H1 (cell line): Measurements from ENCODE around the gene KRT8. TPM values are rescaled to one million over a fixed set of nuclear protein-coding genes. Genes with fewer than 3 reads are reported as not detected.

ENCODE experiments used
- CTCF ChIA-PET: fragments of 300-600 bp; sonication (Branson Sonifier 250); formaldehyde crosslinking; loops from one replicate; lab custom pipeline; 2021; ENCODE audit not compliant: partially characterized antibody; lab: Charles Lee
- POLR2A ChIA-PET: fragments of 300-600 bp; sonication (Branson Sonifier 250); formaldehyde crosslinking; loops from one replicate; lab custom pipeline; 2021; ENCODE audit warnings: inconsistent platforms; ENCODE audit not compliant: partially characterized antibody; lab: Charles Lee
- DNase-seq, 2 experiments: peaks; one replicate each; pipeline versions ENCODE4 v3.0.0 to v3.0.0-alpha.2; 2010 to 2022; ENCODE audit warnings: low spot score in 2 of 2, low read depth in 1 of 2, mixed read lengths in 1 of 2
- FAIRE-seq: peaks from 2 replicates; lab custom pipeline; 2011; peaks lifted over from hg19 to GRCh38; lab: Jason Lieb, UNC
- H2AFZ ChIP-seq: 2 replicates; pipeline ENCODE4 v1.8.1; 2012; ENCODE audit warnings: low read length, inconsistent platforms
- H2AK5ac ChIP-seq: 2 replicates; pipeline ENCODE4 v1.6.1; 2013; ENCODE audit warnings: low read depth, low read length
- H2BK120ac ChIP-seq: replicated peaks from 2 replicates; pipeline ENCODE3; 2013; ENCODE audit warnings: low read depth, low read length, inconsistent platforms
- H2BK12ac ChIP-seq: 2 replicates; pipeline ENCODE4 v1.6.1; 2013; ENCODE audit warnings: low read depth, low read length
- H2BK15ac ChIP-seq: 2 replicates; pipeline ENCODE4 v1.6.1; 2013; ENCODE audit warnings: low read length
- H2BK20ac ChIP-seq: 2 replicates; pipeline ENCODE4 v1.6.1; 2013; ENCODE audit warnings: low read length
- H2BK5ac ChIP-seq: 2 replicates; pipeline ENCODE4 v1.6.1; 2013; ENCODE audit warnings: low read depth, low read length
- H3K14ac ChIP-seq: 2 replicates; pipeline ENCODE4 v1.6.1; 2013; ENCODE audit warnings: inconsistent platforms; ENCODE audit not compliant: insufficient read length
- H3K18ac ChIP-seq: 2 replicates; pipeline ENCODE4 v1.6.1; 2013; ENCODE audit warnings: low read length; ENCODE audit errors: extremely low read depth
- H3K23ac ChIP-seq: 2 replicates; pipeline ENCODE4 v1.6.1; 2013; ENCODE audit warnings: inconsistent platforms; ENCODE audit not compliant: insufficient read length
- H3K23me2 ChIP-seq: 2 replicates; pipeline ENCODE4 v1.6.1; 2013; ENCODE audit warnings: low read depth, low read length
- H3K27ac ChIP-seq: 2 replicates; pipeline ENCODE4 v1.6.1; 2011; ENCODE audit warnings: low read depth, low read length, inconsistent platforms
- H3K27me3 ChIP-seq, 4 experiments: replicated peaks in 1 of 4; 1 replicate in 1 of 4; 2 replicates in 3 of 4; pipeline versions ENCODE4 v1.6.1 to v1.8.1; 2011 to 2013; ENCODE audit warnings: low read length in 3 of 4, mild to moderate bottlenecking in 3 of 4, inconsistent platforms in 2 of 4, mixed read lengths in 2 of 4, moderate library complexity in 1 of 4; ENCODE audit not compliant: control insufficient read depth in 3 of 4, insufficient read depth in 3 of 4; ENCODE audit errors: extremely low read depth in 1 of 4
- H3K36me3 ChIP-seq, 4 experiments: 2 replicates each; pipeline versions ENCODE4 v1.6.1 to v1.8.1; 2011 to 2013; ENCODE audit warnings: mild to moderate bottlenecking in 4 of 4, low read length in 3 of 4, moderate library complexity in 2 of 4, control low read depth in 1 of 4, inconsistent platforms in 1 of 4; ENCODE audit not compliant: insufficient read depth in 4 of 4, control insufficient read depth in 2 of 4
- H3K4ac ChIP-seq: replicated peaks from 2 replicates; pipeline ENCODE3; 2013; ENCODE audit warnings: low read length, low read depth, mixed read lengths, inconsistent platforms; ENCODE audit not compliant: insufficient read length
- H3K4me1 ChIP-seq, 4 experiments: replicated peaks in 1 of 4; 1 replicate in 1 of 4; 2 replicates in 3 of 4; pipeline versions ENCODE4 v1.6.1 to v1.8.1; 2011 to 2013; ENCODE audit warnings: low read length in 3 of 4, inconsistent platforms in 2 of 4, mixed read lengths in 1 of 4; ENCODE audit not compliant: insufficient read depth in 4 of 4, control insufficient read depth in 3 of 4
- H3K4me2 ChIP-seq, 2 experiments: 2 replicates each; pipeline versions ENCODE4 v1.6.1 to v1.8.1; 2011 to 2013; ENCODE audit warnings: low read depth in 2 of 2, low read length in 2 of 2, control low read depth in 1 of 2, inconsistent platforms in 1 of 2, mild to moderate bottlenecking in 1 of 2; ENCODE audit not compliant: insufficient read depth in 1 of 2
- H3K4me3 ChIP-seq, 4 experiments: fragments of 200-600, 300-600 bp in 1 of 4; sonication (generic), shearing (Covaris generic), sonication (Bioruptor Twin) in 1 of 4; 2 replicates each; pipeline versions ENCODE4 v1.5.1 to v1.8.1; 2011 to 2016; ENCODE audit warnings: low read length in 4 of 4, low read depth in 3 of 4, control low read depth in 2 of 4, inconsistent platforms in 2 of 4, mild to moderate bottlenecking in 2 of 4, mixed read lengths in 1 of 4, moderate library complexity in 1 of 4; ENCODE audit not compliant: insufficient read depth in 2 of 4; ENCODE audit errors: extremely low read depth in 1 of 4
- H3K56ac ChIP-seq: replicated peaks from 2 replicates; pipeline ENCODE3; 2013; ENCODE audit warnings: low read depth, mild to moderate bottlenecking, mixed read lengths, low read length, inconsistent platforms; ENCODE audit not compliant: insufficient read length
- H3K79me1 ChIP-seq: 2 replicates; pipeline ENCODE4 v1.6.1; 2013; ENCODE audit warnings: low read depth, low read length, control low read depth
- H3K79me2 ChIP-seq, 2 experiments: 2 replicates each; pipeline versions ENCODE4 v1.6.1 to v1.8.1; 2012 to 2013; ENCODE audit warnings: low read length in 2 of 2, mild to moderate bottlenecking in 2 of 2, inconsistent platforms in 1 of 2; ENCODE audit not compliant: insufficient read depth in 2 of 2, control insufficient read depth in 1 of 2
- H3K9ac ChIP-seq, 4 experiments: replicated peaks in 1 of 4; 1 replicate in 1 of 4; 2 replicates in 3 of 4; pipeline versions ENCODE4 v1.6.1 to v1.8.1; 2011 to 2013; ENCODE audit warnings: low read depth in 3 of 4, low read length in 3 of 4, control low read depth in 2 of 4, mild to moderate bottlenecking in 2 of 4, moderate library complexity in 2 of 4, inconsistent platforms in 1 of 4; ENCODE audit errors: extremely low read depth in 1 of 4
- H3K9me3 ChIP-seq, 2 experiments: 2 replicates each; pipeline versions ENCODE4 v1.6.1 to v1.8.1; 2012 to 2013; ENCODE audit warnings: mild to moderate bottlenecking in 2 of 2, moderate library complexity in 2 of 2, control low read depth in 1 of 2, inconsistent platforms in 1 of 2, low read depth in 1 of 2, low read length in 1 of 2, mixed read lengths in 1 of 2; ENCODE audit not compliant: insufficient read depth in 2 of 2
- H4K20me1 ChIP-seq, 2 experiments: replicated peaks in 1 of 2; 2 replicates each; pipeline versions ENCODE3 to v1.8.1; 2011 to 2013; ENCODE audit warnings: inconsistent platforms in 2 of 2, low read length in 2 of 2, mild to moderate bottlenecking in 1 of 2; ENCODE audit not compliant: insufficient read depth in 2 of 2, control insufficient read depth in 1 of 2
- H4K5ac ChIP-seq: 2 replicates; pipeline ENCODE4 v1.6.1; 2013; ENCODE audit warnings: low read length, low read depth, mixed read lengths, inconsistent platforms; ENCODE audit not compliant: insufficient read length
- H4K8ac ChIP-seq: 2 replicates; pipeline ENCODE4 v1.8.0; 2013; ENCODE audit warnings: mild to moderate bottlenecking, moderate library complexity, low read length, inconsistent platforms; ENCODE audit not compliant: insufficient read depth; ENCODE audit errors: extremely low read depth
- H4K91ac ChIP-seq: replicated peaks from 2 replicates; pipeline ENCODE3; 2013; ENCODE audit warnings: low read length, mixed read lengths, inconsistent platforms; ENCODE audit not compliant: insufficient read length
- CEBPB ChIP-seq: IDR thresholded peaks from 2 replicates; pipeline ENCODE4 v1.6.1; 2012; ENCODE audit warnings: low read depth, low read length
- GTF2F1 ChIP-seq: IDR thresholded peaks from 2 replicates; pipeline ENCODE4 v1.6.1; 2012; ENCODE audit warnings: low read depth, low read length, improper control_type of control experiment, borderline replicate concordance
- POLR2A ChIP-seq, 2 experiments: IDR thresholded peaks; 1 replicate in 1 of 2; 2 replicates in 1 of 2; pipeline ENCODE4 v1.6.1; 2011; ENCODE audit warnings: low read depth in 2 of 2, low read length in 2 of 2, mild to moderate bottlenecking in 2 of 2; ENCODE audit errors: control extremely low read depth in 1 of 2
- SIRT6 ChIP-seq: IDR thresholded peaks from one replicate; pipeline ENCODE4 v1.7.1; 2012; ENCODE audit warnings: low read length, inconsistent platforms
- TCF12 ChIP-seq: IDR thresholded peaks from 2 replicates; pipeline ENCODE4 v1.6.1; 2011; ENCODE audit warnings: low read depth, mild to moderate bottlenecking, low read length
- USF2 ChIP-seq: IDR thresholded peaks from 2 replicates; pipeline ENCODE4 v1.6.1; 2011; ENCODE audit warnings: low read length, improper control_type of control experiment
- YY1 ChIP-seq: IDR thresholded peaks from 2 replicates; pipeline ENCODE4 v1.6.1; 2011; ENCODE audit warnings: low read depth, mild to moderate bottlenecking, low read length
- WGBS, 2 experiments: shearing (Covaris generic) in 1 of 2; methylation state at CpG; one replicate each; pipeline versions ENCODE4 v1.1.6 to v1.1.7; 2013 to 2015; ENCODE audit warnings: low lambda C conversion rate in 2 of 2, mixed read lengths in 2 of 2, inconsistent platforms in 1 of 2, low coverage in 1 of 2, missing lambda C conversion rate in 1 of 2; ENCODE audit not compliant: insufficient replicate concordance in 2 of 2, insufficient coverage in 1 of 2, insufficient read length in 1 of 2; ENCODE audit errors: extremely low coverage in 1 of 2, missing lambda C conversion rate in 1 of 2; 5-methylcytosine and 5-hydroxymethylcytosine counted together
- polyA plus RNA-seq, 7 experiments: library from polyadenylated mRNA; depleted of rRNA in 3 of 7; stranded (reverse) in 5 of 7; unstranded in 2 of 7; fragments of >200 nt in 5 of 7; fragments of 200-250 nt in 2 of 7; gene quantifications; 1 replicate in 5 of 7; 2 replicates in 1 of 7; 4 replicates in 1 of 7; pipeline versions ENCODE4 v1.2.1 to v1.2.3, GENCODE V29; 2011 to 2013; ENCODE audit warnings: missing spikeins in 2 of 7, mixed read lengths in 2 of 7
- total RNA-seq: library from RNA; stranded (reverse); fragmentation: NEBNext Ultra II Directional; extraction: Animal tissue kit (Norgen Biotek cat#: 25700); gene quantifications from 2 replicates; pipeline ENCODE4 v1.2.1, GENCODE V29; 2021

KRT8 gene
- total and polyA plus RNA-seq, 2 of the 8 experiments (the other 6 are each of a cell fraction or from before 2014, with no cell fraction given) = 280 to 290 TPM

GRCh38 chr12:52947738-52948423 is 43.0 kb upstream of the KRT8 start:
- H4K20me1 ChIP-seq = peaks cover 7 to 20% of the 10 kb centered on the region in 2 experiments
- CTCF ChIA-PET = interaction anchor here (0.6 to 16.1 kb wide), 8 partner anchors 23 to 69 kb away, joined by 3 to 314 read pairs (median 4); partner anchors contain the start of gene KRT8
- peaks cover 12% of the 10 kb centered on the region for H3K79me1 ChIP-seq
- H3K14ac ChIP-seq = no peak overlapping the region
- WGBS, 2 experiments = 24% methylated on average over 12 of the region's 12 CpGs; no CpG with 5 or more reads in 1 of the 2 experiments
- H3K27me3 ChIP-seq = no peaks in the 10 kb centered on the region
- H3K56ac ChIP-seq = peak overlapping the region; percentile 77
- H4K91ac ChIP-seq = peak overlapping the region; percentile 99
- peak overlapping the region; percentile 99 for H2BK12ac ChIP-seq
- H2BK120ac ChIP-seq = peak overlapping the region; percentile 58
- H3K23ac ChIP-seq = no peak overlapping the region
- peak overlapping the region; percentile 95 for H3K18ac ChIP-seq
- POLR2A ChIA-PET = interaction anchor here (1.1 to 9.8 kb wide), 10 partner anchors 9 to 64 kb away, joined by 3 to 297 read pairs (median 17); partner anchors contain the start of gene KRT8
- H2BK15ac ChIP-seq = peak overlapping the region; percentile 98
- no peak overlapping the region for H2AFZ ChIP-seq
- peaks cover 7 to 22% of the 10 kb centered on the region in 2 experiments for H3K79me2 ChIP-seq
- peak overlapping the region; percentile 66 to 90 for H3K4me2 ChIP-seq
- peaks cover 18 to 39% (median 33%) of the 10 kb centered on the region in 4 experiments for H3K4me1 ChIP-seq
- peak overlapping the region; percentile 94 for H2AK5ac ChIP-seq
- H4K5ac ChIP-seq = peak overlapping the region; percentile 77
- no peaks in the 10 kb centered on the region for H3K9me3 ChIP-seq
- FAIRE-seq (no peak), DNase-seq (peak in 1 of 2 experiments; percentile 52)
- peak overlapping the region in 3 of 4 experiments; percentile 9 to 46 (median 21); a peak in 4 of 7 replicates for H3K9ac ChIP-seq
- peak overlapping the region; percentile 31 to 95 (median 62); a peak in 6 of 8 replicates for H3K4me3 ChIP-seq
- peak overlapping the region; percentile 100 for H2BK5ac ChIP-seq
- peak overlapping the region; percentile 25; the same call in 1 of the 2 replicates for H4K8ac ChIP-seq
- peak overlapping the region; percentile 2 for H3K4ac ChIP-seq
- peak overlapping the region; percentile 88 for H3K27ac ChIP-seq
- H2BK20ac ChIP-seq = peak overlapping the region; percentile 95
- H3K23me2 ChIP-seq = peaks cover 12% of the 10 kb centered on the region
- peaks cover 20 to 28% (median 25%) of the 10 kb centered on the region in 4 experiments for H3K36me3 ChIP-seq
- TF ChIP-seq YY1 = no peak
- TF ChIP-seq SIRT6 = no peak
- no peak for TF ChIP-seq GTF2F1
- TF ChIP-seq POLR2A (IDR thresholded peaks at IDR 0.05; ENCODE audit: control extremely low read depth in 1 of 2, low read depth in 2 of 2, low read length in 2 of 2) = peak in 1 of 2 experiments; percentile 60; a peak in 2 of 3 replicates
- TF ChIP-seq USF2 = no peak
- no peak for TF ChIP-seq CEBPB
- no peak for TF ChIP-seq TCF12
